Right renal cortex interstitium (tissue), 3 donors: ENCODE data around the gene EPHA6. TPM values are rescaled to one million over a fixed set of nuclear protein-coding genes. Genes with fewer than 3 reads are reported as not detected.
"Not testable (repeated sequence)": the region's sequence is repeated elsewhere in the genome, so short reads cannot be mapped to it uniquely, and the experiment has no call there.

ENCODE experiments used
- DNase-seq, 3 donors: peaks; one replicate each; pipeline ENCODE4 v3.0.0-alpha.2; 2013; ENCODE audit warnings: low read depth in 3 of 3, low spot score in 2 of 3
- polyA plus RNA-seq, 3 donors: library from polyadenylated mRNA; unstranded; fragments of 120-200 nt; gene quantifications; one replicate each; pipeline ENCODE4 v1.2.1, GENCODE V29; 2013; ENCODE audit not compliant: insufficient read length in 3 of 3

EPHA6 gene
- polyA plus RNA-seq, 3 donors, result 0.85 to 1.0 (median 0.92) TPM

DNA sequence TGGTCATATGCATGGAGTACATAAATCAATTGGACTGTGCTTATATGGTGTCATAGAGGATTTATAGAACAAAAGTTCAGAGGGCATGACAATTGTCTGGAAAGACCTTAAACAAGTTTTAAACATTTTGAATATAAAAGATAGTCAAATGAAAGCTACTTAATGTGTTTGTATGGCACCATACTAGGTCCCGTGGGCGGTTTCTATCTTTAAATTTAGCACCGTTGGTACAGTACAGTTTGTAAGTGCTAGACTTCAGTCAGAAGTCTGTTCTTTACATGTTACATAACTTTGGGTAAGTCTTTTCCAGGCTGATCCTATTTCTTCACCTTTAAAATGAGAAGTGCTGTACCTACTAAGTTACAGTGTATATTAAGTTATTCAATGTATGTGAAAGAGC lies 576.8 kb downstream of the EPHA6 start:
- no peak for DNase-seq

DNA sequence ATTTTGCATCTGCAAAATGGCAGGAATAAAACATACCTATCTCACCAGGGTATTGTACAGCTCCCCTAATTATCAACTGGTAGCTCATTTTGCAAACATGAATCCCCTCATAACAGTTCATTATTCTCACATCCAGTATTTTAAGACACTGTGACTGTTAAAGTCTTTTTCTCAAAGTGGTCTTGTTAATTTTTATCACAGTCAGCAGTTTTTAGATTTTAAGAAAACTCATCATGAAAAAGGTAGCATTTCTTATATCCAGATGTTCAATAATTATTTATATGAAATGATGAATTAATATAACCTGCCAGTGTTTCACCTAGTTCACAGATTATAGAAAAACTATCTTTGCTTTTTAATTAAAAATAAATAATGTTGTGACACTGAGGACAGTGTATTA lies 595.2 kb downstream of the EPHA6 start:
- DNase-seq, result no peak

DNA sequence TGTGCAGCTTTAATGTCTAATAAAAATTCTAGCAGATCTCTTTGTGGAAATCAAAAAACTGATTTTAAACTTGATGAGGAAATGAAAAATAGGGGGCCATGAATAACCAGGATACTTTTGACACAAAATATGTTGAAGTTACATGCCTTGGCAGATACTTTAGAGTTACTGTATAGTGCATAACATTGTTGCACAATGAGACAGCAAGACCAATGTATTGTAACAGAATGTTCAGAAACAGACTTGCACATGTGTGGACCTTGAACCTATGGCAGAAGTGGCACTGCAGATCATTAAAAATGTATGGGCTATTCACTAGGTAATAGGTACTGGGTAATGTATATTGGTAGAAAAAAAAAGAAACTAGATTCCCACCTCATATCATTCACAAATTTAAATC lies 607.2 kb downstream of the EPHA6 start:
- DNase-seq, result no peak

DNA sequence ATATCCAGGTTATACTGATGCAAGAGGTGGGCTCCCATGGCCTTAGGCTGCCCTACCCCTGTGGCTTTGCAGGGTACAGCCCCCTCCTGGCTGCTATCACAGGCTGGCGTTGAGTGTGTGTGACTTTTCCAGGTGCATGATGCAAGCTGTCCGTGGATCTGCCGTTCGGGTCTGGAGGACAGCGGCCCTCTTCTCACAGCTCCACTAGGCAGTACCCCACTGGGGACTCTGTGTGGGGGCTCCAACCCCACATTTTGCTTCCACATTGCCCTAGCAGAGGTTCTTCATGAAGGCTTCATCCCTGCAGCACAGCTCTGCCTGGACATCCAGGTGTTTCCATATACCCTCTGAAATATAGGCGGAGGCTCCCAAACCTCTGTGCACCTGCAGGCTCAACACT lies 610.6 kb downstream of the EPHA6 start:
- no peak for DNase-seq

DNA sequence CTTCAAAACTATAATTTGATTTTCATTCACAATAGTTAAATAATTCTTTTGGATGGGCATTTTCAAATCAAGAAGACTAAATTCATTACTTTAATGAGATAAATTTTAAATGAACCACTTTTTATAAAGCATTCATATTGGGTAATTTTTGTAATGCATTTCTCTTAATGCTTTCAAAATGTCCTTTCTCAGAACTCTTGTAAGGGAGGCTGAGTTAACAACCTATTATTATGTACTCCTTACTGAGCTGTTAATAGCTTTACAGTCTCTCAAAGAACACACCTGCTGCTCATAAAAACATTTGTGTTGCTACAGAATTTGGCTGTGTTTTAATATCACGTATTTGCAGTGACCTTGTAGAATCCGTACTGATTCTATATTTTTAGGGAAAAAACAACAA lies 616.2 kb downstream of the EPHA6 start:
- no peak for DNase-seq

DNA sequence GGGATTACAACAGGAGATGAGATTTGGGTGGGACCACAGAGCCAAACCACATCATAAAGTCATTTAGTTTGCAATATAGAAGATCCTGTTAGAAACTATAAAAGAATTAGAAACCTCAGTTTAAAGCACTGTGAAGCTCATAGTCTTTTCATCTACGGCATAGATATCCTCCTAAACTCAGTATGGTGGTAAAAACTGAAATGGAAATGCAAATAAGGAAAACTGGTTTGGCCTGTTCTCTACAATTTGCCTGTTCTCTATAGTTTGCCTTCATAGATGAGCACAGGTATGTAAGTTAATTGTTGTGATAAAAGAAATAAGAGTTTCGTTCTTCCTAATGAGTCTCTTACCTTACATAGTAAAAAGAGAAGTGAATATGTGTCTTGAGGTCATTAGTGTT lies 618.5 kb downstream of the EPHA6 start:
- no peak for DNase-seq

DNA sequence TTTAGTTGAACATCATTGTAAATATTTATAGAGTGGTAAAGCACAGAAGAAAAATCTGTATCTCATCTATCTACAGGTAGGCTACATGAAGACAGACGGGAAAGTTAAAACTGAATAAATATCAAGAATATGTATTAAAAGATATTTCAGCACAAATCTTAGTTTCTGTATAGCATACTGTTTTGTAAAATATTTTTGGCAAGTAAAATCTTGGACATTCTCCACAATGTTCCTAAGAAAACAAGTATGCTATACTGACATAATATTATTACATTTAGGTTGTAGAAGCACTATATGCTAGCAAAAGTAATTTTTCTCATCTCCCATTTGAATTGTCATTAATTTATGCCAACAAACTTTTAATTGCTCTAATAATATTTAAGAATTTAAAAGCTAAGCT lies 623.7 kb downstream of the EPHA6 start:
- DNase-seq, result no peak

DNA sequence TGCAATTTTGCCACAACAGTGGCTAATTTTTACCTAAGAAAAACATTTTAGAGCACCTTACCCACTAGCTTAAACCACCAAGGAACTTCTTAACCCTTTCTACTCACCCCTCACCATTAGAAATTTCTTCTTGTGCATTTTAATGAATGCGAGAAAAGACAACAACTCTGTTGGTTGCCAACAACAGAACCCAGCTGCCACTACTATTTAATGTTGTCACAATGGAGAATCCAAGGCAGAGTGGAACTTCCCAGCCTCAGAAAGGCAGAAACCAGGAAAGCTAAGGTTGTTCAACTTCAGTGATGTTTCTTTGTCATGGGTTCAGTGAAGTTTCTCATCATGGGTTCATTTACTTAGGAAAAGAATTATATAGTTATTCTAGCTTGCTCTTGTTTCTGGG lies 625.0 kb downstream of the EPHA6 start:
- DNase-seq, result no peak

DNA sequence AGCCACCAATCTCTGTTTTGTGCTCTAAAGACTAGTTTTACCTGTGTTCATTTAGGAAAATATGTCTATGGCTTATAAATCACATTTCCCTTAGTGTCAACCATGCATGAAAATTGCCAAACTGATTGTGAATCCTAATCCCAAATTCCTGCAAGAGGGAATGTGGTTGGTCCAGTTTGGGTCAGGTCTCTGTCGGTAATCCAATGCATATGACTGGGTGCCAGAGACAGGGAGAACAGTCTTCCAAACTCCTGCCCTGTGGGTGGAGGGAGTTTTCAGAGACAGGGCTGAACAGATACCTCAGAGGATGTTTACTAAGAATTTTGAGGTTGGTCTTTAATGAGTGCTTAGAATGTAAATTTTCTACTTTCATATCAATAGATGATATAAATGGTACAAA lies 649.6 kb downstream of the EPHA6 start:
- no peak for DNase-seq

DNA sequence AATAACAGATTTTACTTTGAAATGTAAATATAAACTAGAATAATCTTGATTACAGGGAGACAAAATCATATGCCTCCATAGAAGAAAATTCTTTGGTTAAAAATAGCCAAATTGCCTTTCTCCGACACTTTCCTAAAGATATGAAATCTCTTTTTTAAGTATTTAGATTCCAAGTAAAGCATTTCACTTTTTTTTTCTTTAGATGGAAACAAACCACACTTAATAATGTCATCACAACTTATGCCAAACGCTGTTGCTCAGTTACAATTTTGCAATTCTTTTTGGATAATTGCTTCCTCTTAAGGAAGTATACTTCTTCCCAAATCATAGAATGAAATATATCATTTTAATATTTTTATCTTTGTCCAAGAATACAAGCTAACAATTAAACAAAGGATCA lies 656.1 kb downstream of the EPHA6 start:
- DNase-seq, result no peak

DNA sequence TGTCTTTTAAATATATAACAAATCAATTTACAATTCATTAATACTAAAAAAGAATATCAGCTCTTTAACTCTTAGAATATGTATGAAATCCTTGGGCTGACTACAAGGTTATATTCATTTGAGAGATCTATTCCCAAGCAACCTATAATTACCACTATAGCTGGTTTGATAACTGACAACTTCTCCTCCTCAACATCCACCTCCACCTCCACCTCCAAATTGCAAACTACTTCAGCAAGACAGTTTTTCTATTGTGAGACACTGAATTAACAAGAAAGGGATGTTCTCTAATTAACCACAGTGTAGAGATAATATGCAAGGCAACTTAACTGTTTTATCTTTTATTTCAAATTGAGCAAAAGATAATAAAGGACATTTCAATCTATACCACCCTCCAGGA lies 665.3 kb downstream of the EPHA6 start:
- DNase-seq, result no peak

DNA sequence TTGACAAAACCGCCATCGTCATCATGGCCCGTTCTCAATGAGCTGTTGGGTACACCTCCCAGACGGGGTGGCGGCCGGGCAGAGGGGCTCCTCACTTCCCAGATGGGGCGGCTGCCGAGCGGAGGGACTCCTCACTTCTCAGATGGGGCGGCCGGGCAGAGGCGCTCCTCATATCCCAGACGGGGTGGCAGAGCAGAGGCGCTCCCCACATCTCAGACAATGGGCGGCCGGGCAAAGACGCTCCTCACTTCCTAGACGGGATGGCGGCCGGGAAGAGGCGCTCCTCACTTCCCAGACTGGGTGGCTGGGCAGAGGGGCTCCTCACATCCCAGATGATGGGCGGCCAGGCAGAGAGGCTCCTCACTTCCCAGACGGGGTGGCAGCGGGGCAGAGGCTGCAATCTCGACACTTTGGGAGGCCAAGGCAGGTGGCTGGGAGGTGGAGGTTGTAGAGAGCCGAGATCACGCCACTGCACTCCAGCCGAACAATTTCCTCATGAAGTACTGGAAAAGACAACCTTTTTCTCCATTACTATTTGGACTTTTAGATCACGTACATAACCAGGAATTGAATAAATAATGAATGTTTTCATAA lies 666.4 kb downstream of the EPHA6 start:
- not testable (repeated sequence) for DNase-seq

DNA sequence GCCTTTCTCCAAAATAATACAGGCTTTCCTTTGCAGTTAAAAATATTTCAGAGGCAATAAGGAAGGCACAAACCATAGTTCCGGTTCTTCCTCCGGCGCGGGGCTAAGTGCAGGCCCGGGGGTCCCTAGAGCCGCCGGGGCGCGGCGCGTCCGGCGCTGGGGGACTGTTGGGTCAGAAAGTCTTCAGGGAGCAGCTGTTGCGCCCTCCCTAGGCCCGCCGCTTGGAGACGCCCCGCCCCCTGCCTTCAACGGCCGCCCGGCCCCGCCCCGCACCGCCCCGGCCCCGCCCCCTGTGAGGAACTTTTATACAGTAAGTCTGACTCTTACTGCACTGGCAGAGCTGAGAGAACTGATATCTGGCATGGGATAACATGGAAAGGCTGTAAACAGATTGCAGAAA lies 667.0 kb downstream of the EPHA6 start:
- DNase-seq, result no peak

DNA sequence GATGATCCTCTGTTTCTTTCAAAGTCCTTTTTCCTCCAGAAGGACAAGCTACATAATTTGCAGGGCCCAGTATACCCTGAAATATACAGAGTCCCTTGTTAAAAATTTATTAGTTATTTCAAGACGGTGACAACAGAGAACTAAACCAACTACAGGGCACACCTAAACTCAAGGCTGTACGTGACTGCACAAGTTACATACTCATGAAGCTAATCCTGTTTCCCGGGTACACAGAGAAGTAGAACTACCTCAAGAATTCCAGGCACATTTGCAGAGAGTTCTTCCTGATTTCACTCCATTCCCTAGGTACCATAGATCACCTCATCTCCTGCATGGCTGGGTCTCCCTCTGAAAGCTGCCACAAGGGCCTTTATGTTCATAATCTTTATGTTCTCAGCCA lies 670.8 kb downstream of the EPHA6 start:
- DNase-seq, result no peak

DNA sequence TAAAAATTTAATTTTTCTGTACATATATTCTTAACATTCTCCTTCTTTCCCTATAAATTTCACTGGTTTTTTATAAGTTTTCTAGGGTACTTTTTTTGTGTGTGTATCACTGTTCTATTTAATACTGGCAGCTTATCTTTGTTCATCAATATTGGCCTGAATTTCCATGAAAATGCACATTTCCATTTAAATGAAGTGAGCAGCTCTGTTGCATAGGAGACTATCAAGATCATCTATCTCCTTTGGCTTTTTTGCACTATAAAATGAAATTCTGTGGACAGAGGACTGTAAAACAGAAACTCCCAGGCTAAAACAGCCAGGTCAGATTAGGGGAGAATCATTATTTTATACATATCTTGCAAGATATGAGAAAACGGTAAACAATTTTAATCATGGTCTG lies 673.2 kb downstream of the EPHA6 start:
- DNase-seq, result no peak

DNA sequence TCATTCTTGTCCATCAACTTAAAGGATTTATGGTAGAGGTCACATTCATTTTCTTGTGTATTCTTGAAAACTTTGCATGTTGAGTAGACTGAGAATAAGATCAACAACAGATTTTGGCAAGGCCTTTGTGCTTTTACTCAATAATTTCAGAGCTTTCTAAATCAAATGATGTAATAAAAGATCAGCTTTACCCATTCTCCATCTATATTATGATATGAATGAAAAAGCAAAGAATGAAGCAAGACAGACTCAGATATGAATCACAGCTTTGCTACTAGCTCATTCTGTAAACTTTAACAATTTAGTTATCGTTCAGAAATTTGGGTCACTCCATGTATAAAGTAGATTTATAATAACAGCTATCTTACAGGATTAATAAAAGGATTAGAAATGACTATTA lies 674.3 kb downstream of the EPHA6 start:
- DNase-seq, result no peak

DNA sequence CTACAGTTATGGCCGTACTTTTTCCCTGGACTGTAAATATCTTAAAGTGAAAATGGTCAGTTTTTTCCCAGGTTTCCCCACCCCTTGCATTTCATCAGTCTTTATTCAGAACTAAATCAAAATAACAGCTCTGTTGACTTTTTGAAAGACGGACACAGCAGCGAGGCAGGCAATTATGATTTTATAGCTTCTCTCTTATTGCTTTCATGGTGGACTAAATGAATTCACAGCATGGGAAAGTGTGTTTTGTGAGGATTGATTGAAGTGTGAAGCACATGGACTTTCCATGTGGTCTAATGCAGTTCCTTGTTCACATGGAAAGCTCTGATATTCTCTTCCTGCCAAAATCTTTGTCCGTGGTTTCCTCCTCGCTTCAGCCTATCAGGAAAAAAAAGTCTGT lies 681.5 kb downstream of the EPHA6 start:
- no peak for DNase-seq

DNA sequence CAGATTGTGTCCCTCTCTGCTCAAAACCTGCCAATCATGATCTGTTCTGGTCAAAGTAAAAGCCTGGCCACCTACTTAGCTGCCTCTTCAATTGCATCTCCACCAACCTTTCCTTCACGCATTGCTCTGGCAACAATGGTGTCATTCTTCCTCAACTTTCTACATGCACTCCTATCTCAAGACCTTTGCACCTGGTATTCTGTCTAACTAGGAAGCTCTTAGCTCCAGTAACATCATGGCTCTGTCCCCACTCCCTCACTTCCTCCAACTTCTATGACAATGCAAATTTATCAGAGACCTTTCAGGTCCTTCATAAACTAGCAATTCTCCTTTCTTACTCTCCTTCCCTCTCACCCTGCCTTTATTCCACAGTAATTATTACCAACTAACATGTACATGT lies 682.7 kb downstream of the EPHA6 start:
- no peak for DNase-seq

DNA sequence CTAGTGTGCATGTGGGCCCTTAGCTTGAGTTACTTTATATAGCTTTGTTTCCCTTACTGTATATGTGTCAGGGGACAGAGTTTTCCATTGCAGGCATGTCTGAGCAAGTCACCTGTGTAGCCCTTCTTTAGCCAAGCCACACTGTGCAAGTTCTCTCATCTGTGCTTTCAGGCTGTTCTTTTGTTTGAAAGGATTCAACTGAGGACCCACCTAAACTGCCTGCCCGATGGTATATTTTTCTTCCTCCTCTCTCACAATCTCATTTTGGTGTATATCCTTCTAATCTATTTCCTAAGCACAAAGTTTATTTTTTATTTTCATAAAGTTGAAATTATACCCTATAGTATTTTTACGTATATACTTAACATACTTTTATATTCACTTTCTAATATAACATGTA lies 690.1 kb downstream of the EPHA6 start:
- no peak for DNase-seq

DNA sequence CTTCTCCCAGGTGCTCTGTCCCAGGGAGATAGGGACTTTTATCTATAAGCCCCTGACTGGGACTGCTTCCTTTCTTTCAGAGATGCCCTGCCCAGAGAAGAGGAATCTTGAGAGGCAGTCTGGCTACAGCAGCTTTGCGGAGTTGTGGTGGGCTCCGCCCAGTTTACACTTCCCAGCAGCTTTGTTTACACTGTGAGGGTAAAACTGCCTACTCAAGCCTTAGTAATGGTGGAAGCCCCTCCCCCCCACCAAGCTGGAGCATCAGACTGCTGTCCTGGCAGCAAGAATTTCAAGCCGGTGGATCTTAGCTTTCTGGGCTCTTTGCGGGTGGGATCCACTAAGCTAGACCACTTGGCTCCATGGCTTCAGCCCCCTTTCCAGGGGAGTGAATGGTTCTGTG lies 696.4 kb downstream of the EPHA6 start:
- no peak for DNase-seq

DNA sequence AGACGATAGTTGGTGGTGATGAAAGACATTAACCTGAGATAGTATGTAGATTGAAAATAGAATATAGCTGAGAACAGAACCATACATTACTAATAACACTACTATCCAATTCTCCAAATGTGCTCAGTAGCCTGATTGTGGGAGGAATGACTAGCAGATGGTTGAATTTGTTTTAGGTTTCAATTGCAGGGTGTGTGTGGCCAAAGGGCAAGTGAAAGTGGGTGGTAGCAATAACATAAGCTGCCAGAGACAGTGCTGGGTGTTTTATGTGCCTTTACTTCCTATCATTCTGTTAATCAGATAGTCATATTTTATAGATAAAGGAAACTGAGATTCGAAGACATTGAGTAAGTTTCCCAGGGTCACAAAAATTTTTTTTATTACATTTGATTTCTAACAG lies 700.7 kb downstream of the EPHA6 start:
- no peak for DNase-seq

DNA sequence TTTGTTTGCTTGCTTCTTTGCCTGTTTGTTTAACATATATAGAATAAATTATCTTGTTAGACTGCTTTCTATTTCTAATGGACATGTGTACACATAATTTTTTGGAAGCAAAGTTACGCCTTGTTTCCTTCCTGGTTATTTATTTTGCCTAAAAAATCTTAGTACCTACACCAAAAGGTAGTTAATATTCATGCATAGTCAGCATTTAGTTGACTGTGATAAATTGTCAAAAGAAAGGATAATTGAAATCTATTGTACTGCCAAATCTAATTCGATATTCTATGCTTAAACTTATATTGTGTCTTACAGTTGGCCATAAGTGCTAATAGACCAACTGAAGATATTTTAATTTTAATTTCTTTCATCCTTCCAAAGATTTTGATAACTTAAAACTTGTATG lies 716.3 kb downstream of the EPHA6 start:
- DNase-seq, result no peak

DNA sequence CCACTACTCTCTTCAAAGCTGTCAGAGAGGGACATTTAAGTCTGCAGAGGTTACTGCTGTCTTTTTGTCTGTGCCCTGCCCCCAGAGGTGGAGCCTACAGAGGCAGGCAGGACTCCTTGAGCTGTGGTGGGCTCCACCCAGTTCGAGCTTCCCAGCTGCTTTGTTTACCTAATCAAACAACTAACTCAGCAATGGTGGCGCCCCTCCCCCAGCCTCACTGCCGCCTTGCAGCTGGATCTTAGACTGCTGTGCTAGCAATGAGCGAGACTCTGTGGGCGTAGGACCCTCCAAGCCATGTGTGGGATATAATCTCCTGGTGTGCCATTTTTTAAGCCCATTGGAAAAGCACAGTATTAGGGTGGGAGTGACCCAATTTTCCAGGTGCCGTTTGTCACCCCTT lies 733.2 kb downstream of the EPHA6 start:
- not testable (repeated sequence) for DNase-seq

DNA sequence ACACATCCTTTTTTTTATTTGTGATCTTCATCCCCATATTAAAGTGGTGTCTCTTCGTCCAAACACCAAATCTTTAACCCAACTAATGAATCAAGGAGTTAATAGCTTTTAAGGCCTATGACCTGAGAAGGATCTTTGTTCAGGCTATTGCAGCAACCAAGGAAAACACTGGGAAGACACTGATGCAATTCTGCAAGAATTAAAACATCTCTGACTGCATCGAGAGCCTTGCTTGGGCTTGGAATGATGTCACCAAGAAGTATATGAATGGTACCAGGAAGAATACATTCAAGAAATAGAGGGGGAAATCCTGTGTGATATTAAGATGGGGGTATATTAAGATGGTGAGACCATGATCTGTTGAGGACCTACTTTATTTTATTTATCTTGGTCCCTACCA lies 736.0 kb downstream of the EPHA6 start:
- no peak for DNase-seq
